GM10248 (cell line): ENCODE data around the gene HSPH1.

ENCODE experiments used
- CTCF ChIA-PET: fragments of 300-600 bp; sonication (Branson Sonifier 250); formaldehyde crosslinking; extraction: SDS; loops from one replicate; lab custom pipeline; 2021; ENCODE audit warnings: antibody characterized with exemption; lab: Yijun Ruan, JAX
- POLR2A ChIA-PET: fragments of 350-650 bp; sonication (Branson Sonifier 250); formaldehyde crosslinking; extraction: SDS; loops from one replicate; lab custom pipeline; 2020; ENCODE audit warnings: antibody characterized with exemption; lab: Yijun Ruan, JAX
- DNase-seq: peaks from one replicate; pipeline ENCODE4 v3.0.0; 2012; ENCODE audit errors: extremely low spot score
- TF ChIP-seq, protein P1 (sequence below): IDR thresholded peaks from 2 replicates; pipeline ENCODE4 v1.5.1; 2012; ENCODE audit warnings: mild to moderate bottlenecking, low read depth; ENCODE audit errors: extremely low read depth, missing control alignments, control extremely low read depth

The HSPH1 gene

DNA sequence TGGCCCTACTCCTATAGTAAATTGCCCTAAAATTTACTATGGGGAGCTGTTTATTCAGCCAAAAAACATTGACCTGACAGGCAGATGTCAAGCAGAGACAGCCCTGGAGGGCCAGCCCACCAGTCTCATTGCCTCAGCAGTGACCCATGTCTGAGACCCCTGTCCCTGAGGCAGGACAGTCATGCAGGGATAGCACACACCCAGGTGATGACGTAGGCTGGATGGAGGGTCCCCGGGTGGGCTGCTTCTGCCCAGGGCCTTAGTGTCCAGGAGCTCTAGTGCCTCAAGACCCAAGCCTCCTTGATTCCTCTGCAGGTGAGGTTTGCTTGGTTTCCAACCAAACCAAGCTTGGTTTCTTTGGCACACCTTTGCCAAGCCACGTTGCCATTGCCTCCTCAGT, 72.1 kb downstream of the HSPH1 start:
- ChIA-PET CTCF (interaction anchor here (1.0 to 1.9 kb wide), 4 partner anchors 11 to 45 kb away, joined by 3 to 5 read pairs (median 4); no protein-coding TSS in a partner anchor), POLR2A (no interaction called here)
- TF ChIP-seq, protein P1, sequence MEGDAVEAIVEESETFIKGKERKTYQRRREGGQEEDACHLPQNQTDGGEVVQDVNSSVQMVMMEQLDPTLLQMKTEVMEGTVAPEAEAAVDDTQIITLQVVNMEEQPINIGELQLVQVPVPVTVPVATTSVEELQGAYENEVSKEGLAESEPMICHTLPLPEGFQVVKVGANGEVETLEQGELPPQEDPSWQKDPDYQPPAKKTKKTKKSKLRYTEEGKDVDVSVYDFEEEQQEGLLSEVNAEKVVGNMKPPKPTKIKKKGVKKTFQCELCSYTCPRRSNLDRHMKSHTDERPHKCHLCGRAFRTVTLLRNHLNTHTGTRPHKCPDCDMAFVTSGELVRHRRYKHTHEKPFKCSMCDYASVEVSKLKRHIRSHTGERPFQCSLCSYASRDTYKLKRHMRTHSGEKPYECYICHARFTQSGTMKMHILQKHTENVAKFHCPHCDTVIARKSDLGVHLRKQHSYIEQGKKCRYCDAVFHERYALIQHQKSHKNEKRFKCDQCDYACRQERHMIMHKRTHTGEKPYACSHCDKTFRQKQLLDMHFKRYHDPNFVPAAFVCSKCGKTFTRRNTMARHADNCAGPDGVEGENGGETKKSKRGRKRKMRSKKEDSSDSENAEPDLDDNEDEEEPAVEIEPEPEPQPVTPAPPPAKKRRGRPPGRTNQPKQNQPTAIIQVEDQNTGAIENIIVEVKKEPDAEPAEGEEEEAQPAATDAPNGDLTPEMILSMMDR: no peak
- no peak for DNase-seq

DNA sequence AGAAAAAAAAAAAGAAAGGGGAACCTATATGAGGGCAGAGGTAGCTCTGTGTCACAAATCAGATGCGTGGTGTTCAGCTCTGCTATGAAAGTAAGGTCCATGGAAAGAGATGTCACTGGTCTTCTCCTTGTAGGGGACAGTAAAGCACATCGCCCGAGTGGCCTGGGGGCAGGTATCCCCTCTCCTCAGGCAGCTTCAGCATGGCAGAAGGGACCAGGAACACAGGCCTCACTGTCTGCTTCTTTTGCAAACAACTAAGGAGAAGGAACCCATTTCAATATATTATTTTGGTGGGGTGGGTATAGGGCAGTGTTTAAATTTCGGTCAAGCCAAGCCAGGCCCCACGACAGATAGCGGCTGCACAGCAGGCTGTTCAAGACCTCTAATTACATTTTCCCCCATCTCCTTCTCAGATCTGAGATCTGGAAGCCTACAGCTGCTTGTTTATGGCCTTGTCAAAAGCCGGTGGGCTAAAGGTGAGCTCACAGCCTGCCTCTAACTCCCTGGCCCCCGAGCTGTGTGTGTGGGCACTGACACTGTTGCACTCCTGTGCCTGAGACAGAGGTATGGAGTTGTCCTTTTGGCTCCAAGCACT, 72.8 kb downstream of the HSPH1 start:
- no peak for DNase-seq
- TF ChIP-seq, protein P1: no peak
- CTCF ChIA-PET: interaction anchor here (1.0 to 1.9 kb wide), 3 partner anchors 12 to 22 kb away, joined by 4 to 5 read pairs (median 4); no protein-coding TSS in a partner anchor
- POLR2A ChIA-PET: no interaction called here
